ENCODE data around the gene DZIP1. TPM values are rescaled to one million over a fixed set of nuclear protein-coding genes. Genes with fewer than 3 reads are reported as not detected.

The DZIP1 gene
- total and polyA plus RNA-seq, 2 of the 13 experiments (the other 11 are each of a cell fraction or from before 2014, with no cell fraction given) = 11.0 to 36.7 TPM

DNA sequence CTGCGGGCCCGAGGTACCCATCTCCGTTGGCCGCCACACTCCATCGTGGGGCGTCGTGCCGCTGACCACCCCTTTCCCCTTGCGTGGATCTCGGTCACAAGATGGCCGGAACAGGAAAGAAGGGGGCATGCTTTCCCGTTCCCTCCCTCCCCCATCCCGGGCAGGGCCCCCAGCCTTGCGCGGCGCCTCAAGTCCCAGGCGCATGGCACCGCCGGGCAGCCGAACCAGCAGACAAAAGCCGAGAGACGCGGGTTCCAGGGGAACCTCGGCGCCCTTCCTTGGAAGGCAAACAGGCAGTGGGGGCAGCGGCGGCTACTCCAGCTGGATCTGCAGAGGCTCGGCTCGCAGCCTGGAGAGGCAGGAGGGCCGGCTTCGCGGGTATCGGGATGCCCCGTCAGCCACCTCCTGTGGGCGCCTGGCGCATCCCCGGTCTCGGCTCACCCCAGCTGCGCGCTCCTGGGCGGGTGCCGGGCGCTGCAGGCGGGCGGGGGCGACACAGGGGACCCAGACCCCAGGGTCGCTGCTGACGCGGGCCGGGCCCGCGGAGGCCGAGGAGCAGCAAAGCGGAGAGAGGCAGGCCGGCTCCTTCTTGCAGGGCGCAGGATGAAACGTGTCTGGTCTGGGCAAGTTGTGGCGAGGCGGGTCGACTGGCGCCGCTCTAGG, 439 bp downstream of the DZIP1 start (continued):
- TF ChIP-seq, protein P1, sequence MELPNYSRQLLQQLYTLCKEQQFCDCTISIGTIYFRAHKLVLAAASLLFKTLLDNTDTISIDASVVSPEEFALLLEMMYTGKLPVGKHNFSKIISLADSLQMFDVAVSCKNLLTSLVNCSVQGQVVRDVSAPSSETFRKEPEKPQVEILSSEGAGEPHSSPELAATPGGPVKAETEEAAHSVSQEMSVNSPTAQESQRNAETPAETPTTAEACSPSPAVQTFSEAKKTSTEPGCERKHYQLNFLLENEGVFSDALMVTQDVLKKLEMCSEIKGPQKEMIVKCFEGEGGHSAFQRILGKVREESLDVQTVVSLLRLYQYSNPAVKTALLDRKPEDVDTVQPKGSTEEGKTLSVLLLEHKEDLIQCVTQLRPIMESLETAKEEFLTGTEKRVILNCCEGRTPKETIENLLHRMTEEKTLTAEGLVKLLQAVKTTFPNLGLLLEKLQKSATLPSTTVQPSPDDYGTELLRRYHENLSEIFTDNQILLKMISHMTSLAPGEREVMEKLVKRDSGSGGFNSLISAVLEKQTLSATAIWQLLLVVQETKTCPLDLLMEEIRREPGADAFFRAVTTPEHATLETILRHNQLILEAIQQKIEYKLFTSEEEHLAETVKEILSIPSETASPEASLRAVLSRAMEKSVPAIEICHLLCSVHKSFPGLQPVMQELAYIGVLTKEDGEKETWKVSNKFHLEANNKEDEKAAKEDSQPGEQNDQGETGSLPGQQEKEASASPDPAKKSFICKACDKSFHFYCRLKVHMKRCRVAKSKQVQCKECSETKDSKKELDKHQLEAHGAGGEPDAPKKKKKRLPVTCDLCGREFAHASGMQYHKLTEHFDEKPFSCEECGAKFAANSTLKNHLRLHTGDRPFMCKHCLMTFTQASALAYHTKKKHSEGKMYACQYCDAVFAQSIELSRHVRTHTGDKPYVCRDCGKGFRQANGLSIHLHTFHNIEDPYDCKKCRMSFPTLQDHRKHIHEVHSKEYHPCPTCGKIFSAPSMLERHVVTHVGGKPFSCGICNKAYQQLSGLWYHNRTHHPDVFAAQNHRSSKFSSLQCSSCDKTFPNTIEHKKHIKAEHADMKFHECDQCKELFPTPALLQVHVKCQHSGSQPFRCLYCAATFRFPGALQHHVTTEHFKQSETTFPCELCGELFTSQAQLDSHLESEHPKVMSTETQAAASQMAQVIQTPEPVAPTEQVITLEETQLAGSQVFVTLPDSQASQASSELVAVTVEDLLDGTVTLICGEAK (IDR thresholded peaks at IDR 0.05) = no peak
- TF ChIP-seq, protein P1 (CRISPR knock-in tag; IDR thresholded peaks at IDR 0.05) = no peak
- no peak for TF ChIP-seq NAIF1 (CRISPR knock-in tag; IDR thresholded peaks at IDR 0.05; ENCODE audit: borderline replicate concordance)
- TF ChIP-seq ZNF558 (CRISPR knock-in tag; IDR thresholded peaks at IDR 0.05; ENCODE audit: borderline replicate concordance) = no peak
- TF ChIP-seq HHEX (CRISPR knock-in tag; IDR thresholded peaks at IDR 0.05) = no peak
- peak; percentile 61 for TF ChIP-seq IKZF4 (CRISPR knock-in tag; IDR thresholded peaks at IDR 0.05; ENCODE audit: borderline replicate concordance, low read depth, not compliant biosample characterization)
- TF ChIP-seq MAF1 (CRISPR knock-in tag; IDR thresholded peaks at IDR 0.05; ENCODE audit: borderline replicate concordance) = no peak
- no peak for TF ChIP-seq ONECUT2 (CRISPR knock-in tag; IDR thresholded peaks at IDR 0.05)
- TF ChIP-seq ZSCAN21 (CRISPR knock-in tag; IDR thresholded peaks at IDR 0.05; ENCODE audit: borderline replicate concordance) = peak; percentile 63; the same call in 1 of the 2 replicates
- TF ChIP-seq, protein P2, sequence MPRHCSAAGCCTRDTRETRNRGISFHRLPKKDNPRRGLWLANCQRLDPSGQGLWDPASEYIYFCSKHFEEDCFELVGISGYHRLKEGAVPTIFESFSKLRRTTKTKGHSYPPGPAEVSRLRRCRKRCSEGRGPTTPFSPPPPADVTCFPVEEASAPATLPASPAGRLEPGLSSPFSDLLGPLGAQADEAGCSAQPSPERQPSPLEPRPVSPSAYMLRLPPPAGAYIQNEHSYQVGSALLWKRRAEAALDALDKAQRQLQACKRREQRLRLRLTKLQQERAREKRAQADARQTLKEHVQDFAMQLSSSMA (CRISPR knock-in tag; IDR thresholded peaks at IDR 0.05) = no peak
- TF ChIP-seq, protein P3, sequence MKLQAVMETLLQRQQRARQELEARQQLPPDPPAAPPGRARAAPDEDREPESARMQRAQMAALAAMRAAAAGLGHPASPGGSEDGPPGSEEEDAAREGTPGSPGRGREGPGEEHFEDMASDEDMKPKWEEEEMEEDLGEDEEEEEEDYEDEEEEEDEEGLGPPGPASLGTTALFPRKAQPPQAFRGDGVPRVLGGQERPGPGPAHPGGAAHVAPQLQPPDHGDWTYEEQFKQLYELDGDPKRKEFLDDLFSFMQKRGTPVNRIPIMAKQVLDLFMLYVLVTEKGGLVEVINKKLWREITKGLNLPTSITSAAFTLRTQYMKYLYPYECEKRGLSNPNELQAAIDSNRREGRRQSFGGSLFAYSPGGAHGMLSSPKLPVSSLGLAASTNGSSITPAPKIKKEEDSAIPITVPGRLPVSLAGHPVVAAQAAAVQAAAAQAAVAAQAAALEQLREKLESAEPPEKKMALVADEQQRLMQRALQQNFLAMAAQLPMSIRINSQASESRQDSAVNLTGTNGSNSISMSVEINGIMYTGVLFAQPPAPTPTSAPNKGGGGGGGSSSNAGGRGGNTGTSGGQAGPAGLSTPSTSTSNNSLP (IDR thresholded peaks at IDR 0.05; ENCODE audit: low read depth, low read length) = no peak
- no peak for TF ChIP-seq ZNF484 (CRISPR knock-in tag; IDR thresholded peaks at IDR 0.05; ENCODE audit: borderline replicate concordance, low read depth)
- TF ChIP-seq, protein P4, sequence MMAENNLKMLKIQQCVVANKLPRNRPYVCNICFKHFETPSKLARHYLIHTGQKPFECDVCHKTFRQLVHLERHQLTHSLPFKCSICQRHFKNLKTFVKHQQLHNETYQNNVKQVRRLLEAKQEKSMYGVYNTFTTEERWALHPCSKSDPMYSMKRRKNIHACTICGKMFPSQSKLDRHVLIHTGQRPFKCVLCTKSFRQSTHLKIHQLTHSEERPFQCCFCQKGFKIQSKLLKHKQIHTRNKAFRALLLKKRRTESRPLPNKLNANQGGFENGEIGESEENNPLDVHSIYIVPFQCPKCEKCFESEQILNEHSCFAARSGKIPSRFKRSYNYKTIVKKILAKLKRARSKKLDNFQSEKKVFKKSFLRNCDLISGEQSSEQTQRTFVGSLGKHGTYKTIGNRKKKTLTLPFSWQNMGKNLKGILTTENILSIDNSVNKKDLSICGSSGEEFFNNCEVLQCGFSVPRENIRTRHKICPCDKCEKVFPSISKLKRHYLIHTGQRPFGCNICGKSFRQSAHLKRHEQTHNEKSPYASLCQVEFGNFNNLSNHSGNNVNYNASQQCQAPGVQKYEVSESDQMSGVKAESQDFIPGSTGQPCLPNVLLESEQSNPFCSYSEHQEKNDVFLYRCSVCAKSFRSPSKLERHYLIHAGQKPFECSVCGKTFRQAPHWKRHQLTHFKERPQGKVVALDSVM (CRISPR knock-in tag; IDR thresholded peaks at IDR 0.05) = peak; percentile 7; the same call in 1 of the 2 replicates
- TF ChIP-seq HOXA7 (CRISPR knock-in tag; IDR thresholded peaks at IDR 0.05) = no peak
- no peak for TF ChIP-seq FOXP1 (IDR thresholded peaks at IDR 0.05)
- TF ChIP-seq FOXP1 (CRISPR knock-in tag; IDR thresholded peaks at IDR 0.05) = no peak

Data from HepG2 (cell line).